K562 (cell line): ENCODE measurements around the gene RNASE13.

Experiments used
- HDAC2 ChIP-seq: fragments of 450-650 bp; IDR thresholded peaks from 2 replicates; pipeline ENCODE4 v1.6.1; 2016; ENCODE audit warnings: mild to moderate bottlenecking
- POLR2A ChIP-seq: fragments of 450-650 bp; conservative IDR thresholded peaks from 2 replicates; pipeline ENCODE4 v1.6.1; 2016
- POLR3G ChIP-seq: IDR thresholded peaks from 2 replicates; pipeline ENCODE4 v1.6.1; 2011; ENCODE audit not compliant: insufficient read length, insufficient replicate concordance; ENCODE audit errors: extremely low read depth
- SNRNP70 ChIP-seq: fragments of 200-400 bp; formaldehyde crosslinking; optimal IDR thresholded peaks from 2 replicates; pipeline ENCODE3; 2017; ENCODE audit warnings: low read depth, low read length
- TEAD2 ChIP-seq: fragments of 450-650 bp; IDR thresholded peaks from 2 replicates; pipeline ENCODE4 v1.6.1; 2016; ENCODE audit warnings: missing genetic modification characterization, control low read depth, missing compliant biosample characterization
- ZHX1 ChIP-seq: fragments of 150-350 bp; conservative IDR thresholded peaks from 2 replicates; pipeline ENCODE4 v1.6.1; 2014; ENCODE audit warnings: low read length
- ZNF436 ChIP-seq: fragments of 250-450, 450-650 bp; sonication (Bioruptor Pico); formaldehyde crosslinking; IDR thresholded peaks from 2 replicates; pipeline ENCODE4 v1.7.0; 2020; ENCODE audit warnings: mild to moderate bottlenecking
- TF ChIP-seq, protein P1 (sequence below): sonication (generic); formaldehyde crosslinking; IDR thresholded peaks from 2 replicates; pipeline ENCODE4 v1.8.1; 2023; ENCODE audit warnings: missing genetic modification reagents, mild to moderate bottlenecking, borderline replicate concordance

DNA sequence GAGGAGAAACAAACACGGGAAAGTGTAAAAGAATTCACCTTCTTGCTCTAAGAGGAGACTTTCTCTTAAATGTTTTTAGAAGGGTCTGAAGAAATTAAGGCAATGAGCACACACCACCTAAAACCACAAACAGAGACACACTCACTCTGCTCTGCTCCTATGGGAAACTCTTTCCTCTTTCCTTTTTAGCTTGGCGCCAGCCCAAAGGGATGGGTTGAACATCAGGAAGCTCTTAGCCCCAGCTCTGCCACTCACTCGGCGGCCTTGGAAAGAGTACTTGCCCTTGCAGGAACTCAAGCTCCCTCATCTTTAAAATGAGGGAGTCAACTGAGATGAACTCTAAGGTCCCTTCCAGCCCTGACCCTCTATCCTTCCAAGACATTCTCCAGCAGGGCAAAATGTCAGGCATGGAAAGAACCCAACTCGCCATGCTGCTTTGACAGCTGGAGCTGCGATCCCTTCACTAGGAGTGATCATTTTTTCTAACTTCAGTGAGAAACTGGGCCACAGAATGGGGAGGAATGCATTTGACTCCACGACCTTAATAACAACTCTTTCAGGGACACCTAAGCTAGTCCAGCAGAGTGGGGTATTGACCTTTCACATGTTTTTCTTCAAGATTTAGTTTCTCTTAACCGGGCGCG is 22.0 kb upstream of the RNASE13 start:
- no peak for TF ChIP-seq TEAD2
- TF ChIP-seq, protein P1, sequence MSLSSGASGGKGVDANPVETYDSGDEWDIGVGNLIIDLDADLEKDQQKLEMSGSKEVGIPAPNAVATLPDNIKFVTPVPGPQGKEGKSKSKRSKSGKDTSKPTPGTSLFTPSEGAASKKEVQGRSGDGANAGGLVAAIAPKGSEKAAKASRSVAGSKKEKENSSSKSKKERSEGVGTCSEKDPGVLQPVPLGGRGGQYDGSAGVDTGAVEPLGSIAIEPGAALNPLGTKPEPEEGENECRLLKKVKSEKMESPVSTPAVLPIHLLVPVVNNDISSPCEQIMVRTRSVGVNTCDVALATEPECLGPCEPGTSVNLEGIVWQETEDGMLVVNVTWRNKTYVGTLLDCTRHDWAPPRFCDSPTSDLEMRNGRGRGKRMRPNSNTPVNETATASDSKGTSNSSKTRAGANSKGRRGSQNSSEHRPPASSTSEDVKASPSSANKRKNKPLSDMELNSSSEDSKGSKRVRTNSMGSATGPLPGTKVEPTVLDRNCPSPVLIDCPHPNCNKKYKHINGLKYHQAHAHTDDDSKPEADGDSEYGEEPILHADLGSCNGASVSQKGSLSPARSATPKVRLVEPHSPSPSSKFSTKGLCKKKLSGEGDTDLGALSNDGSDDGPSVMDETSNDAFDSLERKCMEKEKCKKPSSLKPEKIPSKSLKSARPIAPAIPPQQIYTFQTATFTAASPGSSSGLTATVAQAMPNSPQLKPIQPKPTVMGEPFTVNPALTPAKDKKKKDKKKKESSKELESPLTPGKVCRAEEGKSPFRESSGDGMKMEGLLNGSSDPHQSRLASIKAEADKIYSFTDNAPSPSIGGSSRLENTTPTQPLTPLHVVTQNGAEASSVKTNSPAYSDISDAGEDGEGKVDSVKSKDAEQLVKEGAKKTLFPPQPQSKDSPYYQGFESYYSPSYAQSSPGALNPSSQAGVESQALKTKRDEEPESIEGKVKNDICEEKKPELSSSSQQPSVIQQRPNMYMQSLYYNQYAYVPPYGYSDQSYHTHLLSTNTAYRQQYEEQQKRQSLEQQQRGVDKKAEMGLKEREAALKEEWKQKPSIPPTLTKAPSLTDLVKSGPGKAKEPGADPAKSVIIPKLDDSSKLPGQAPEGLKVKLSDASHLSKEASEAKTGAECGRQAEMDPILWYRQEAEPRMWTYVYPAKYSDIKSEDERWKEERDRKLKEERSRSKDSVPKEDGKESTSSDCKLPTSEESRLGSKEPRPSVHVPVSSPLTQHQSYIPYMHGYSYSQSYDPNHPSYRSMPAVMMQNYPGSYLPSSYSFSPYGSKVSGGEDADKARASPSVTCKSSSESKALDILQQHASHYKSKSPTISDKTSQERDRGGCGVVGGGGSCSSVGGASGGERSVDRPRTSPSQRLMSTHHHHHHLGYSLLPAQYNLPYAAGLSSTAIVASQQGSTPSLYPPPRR (CRISPR knock-in tag), result no peak
- TF ChIP-seq ZNF436, result no peak
- no peak for TF ChIP-seq HDAC2
- no peak for TF ChIP-seq POLR2A
- no peak for TF ChIP-seq SNRNP70
- TF ChIP-seq ZHX1, result no peak
- TF ChIP-seq POLR3G, result no peak
